ENCODE measurements around the gene SLC4A2.
A peak's percentile ranks its signal among the peaks of the same experiment; 100 is the strongest.
"Not testable (repeated sequence)": the region's sequence is repeated elsewhere in the genome, so short reads cannot be mapped to it uniquely, and the experiment has no call there.

The SLC4A2 gene, protein sequence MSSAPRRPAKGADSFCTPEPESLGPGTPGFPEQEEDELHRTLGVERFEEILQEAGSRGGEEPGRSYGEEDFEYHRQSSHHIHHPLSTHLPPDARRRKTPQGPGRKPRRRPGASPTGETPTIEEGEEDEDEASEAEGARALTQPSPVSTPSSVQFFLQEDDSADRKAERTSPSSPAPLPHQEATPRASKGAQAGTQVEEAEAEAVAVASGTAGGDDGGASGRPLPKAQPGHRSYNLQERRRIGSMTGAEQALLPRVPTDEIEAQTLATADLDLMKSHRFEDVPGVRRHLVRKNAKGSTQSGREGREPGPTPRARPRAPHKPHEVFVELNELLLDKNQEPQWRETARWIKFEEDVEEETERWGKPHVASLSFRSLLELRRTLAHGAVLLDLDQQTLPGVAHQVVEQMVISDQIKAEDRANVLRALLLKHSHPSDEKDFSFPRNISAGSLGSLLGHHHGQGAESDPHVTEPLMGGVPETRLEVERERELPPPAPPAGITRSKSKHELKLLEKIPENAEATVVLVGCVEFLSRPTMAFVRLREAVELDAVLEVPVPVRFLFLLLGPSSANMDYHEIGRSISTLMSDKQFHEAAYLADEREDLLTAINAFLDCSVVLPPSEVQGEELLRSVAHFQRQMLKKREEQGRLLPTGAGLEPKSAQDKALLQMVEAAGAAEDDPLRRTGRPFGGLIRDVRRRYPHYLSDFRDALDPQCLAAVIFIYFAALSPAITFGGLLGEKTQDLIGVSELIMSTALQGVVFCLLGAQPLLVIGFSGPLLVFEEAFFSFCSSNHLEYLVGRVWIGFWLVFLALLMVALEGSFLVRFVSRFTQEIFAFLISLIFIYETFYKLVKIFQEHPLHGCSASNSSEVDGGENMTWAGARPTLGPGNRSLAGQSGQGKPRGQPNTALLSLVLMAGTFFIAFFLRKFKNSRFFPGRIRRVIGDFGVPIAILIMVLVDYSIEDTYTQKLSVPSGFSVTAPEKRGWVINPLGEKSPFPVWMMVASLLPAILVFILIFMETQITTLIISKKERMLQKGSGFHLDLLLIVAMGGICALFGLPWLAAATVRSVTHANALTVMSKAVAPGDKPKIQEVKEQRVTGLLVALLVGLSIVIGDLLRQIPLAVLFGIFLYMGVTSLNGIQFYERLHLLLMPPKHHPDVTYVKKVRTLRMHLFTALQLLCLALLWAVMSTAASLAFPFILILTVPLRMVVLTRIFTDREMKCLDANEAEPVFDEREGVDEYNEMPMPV

DNA sequence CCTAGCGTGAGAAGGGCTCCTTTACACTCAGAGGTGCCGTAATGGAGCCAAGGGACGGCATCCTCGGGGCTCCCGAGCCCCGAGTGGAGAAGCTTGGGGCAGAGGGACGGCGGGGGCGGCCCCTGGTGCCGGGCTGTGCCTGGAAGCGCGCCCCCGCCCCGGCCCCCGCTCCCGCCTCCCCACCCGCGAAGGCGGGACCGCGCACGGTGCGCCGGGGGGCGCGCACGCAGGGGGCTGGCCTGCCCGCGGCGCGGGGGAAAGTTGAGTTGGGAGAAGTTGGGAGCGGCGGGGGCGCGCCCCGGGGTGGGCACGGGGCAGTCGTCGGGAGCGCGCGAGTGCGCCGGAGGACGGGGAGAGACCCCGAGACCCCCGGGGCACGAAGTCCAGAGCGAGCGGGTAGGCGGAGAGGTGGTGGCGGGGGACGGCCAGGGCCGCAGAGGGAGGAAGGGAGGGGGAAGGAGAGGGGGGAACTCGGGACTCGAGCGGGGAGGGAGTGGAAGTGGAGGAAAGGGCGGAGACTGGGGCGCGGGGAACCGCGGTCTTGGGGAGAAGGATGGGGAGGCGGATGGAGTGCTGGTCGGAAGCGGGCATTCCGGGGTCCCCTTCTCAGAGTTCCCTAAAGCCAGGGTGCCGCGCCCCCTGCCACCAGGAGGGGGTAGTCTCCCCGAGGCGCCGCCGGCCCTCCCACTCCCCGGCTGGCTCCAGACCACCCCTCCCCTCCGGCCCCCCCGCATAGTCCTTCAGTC is at the start of gene SLC4A2:
Gene SLC4A2 (plus strand): TSS at position 223 of the 746 bp plus-strand sequence. CDS start 2,399 bp downstream, outside the sequence.
- DNase-seq = no peak

DNA sequence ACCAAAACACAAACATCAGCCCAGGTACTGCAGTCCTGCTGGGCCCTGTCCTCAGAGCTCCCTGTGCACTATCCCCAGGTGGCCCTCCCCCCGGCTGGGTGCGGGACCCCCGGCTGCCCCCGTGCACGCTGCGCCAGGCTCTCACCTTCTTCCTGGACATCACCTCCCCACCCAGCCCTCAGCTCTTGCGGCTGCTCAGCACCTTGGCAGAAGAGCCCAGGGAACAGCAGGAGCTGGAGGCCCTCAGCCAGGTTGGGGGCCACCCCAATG is 49.4 kb upstream of the SLC4A2 start:
- no peak for DNase-seq

DNA sequence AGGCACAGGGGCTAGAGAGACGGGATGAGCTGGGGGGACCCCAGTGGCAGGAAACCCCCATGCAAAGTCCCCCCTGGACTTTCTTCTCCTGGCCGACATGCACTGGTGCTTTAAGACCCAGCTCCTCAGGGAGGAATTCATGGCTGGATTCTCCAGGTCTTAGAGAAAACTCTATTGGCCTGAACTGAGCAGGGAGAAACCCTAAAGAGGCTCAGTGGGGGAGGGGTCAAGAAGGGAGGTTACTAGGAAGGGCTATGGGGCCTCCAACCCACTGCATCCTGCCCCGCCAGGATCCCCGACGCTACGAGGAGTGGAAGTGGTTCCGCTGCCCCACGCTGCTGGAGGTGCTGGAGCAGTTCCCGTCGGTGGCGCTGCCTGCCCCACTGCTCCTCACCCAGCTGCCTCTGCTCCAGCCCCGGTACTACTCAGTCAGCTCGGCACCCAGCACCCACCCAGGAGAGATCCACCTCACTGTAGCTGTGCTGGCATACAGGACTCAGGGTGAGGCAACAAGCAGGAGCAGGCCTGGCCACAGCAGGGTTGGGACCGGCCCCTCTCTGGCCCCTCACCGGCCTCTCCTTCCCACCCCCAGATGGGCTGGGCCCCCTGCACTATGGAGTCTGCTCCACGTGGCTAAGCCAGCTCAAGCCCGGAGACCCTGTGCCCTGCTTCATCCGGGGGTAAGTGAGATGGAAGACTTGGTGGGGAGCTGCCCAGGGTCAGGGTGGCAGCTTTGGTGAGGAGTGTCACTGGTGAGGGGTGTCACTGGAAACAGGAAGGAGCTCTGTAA is 48.9 kb upstream of the SLC4A2 start:
- no peak for DNase-seq

DNA sequence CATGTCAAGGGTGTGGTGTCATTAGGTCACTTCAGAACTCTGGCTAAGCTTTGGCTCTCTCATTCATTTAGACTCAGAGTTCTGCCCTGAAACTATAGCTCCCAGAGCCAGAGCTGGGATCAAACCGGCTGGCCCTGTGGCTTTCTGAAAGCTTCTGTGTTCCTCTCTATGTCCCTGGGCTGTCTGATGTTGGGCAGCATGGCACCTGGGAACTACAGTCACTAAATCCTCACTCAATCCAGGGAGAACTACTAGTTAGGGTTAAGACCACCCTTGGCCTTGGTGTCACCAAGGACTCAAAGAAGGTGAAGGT is 48.3 kb upstream of the SLC4A2 start:
- no peak for DNase-seq

DNA sequence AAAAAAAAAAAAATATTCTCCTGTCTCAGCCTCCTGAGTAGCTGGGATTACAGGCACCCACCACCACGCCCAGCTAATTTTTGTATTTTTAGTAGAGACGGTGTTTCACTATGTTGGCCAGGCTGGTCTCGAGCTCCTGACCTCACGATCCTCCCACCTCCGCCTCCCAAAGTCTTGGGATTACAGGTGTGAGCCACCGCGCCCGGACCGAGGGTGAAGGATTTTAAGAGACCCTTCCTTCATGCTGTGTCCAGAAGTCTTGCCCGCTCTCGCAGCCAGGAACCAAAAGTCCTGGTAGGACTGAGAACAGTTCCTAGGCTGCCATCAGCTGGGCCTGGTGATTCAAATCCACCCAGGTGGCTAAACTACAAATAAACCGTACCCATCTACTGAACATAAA is 47.8 kb upstream of the SLC4A2 start:
- not testable (repeated sequence) for DNase-seq

DNA sequence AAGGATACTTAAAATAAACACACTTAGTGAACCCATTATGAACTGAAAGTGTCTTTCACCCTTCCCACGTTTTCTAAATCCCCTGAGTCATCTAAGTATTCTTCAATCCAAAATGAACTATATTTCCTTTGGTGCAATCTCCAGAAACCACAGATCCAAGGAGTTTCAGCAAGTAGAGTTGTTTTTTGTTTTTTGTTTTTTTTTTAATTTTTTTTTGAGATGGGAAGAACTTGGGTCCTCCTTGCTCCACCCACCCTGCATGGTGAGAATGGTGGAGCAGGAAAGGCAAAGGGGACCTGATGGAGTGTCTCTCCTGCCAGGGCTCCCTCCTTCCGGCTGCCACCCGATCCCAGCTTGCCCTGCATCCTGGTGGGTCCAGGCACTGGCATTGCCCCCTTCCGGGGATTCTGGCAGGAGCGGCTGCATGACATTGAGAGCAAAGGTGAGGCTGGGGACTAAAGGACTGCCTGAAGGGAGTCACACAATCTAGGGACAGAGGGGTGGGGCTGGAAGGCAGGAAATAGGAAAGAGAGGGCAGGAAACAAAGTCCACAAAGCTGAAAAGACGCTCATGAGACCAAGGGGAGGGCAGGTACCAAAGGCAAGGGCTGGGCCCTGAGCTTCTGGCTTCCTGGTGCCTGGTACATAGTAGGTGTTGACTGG is 47.2 kb upstream of the SLC4A2 start:
- DNase-seq = no peak

DNA sequence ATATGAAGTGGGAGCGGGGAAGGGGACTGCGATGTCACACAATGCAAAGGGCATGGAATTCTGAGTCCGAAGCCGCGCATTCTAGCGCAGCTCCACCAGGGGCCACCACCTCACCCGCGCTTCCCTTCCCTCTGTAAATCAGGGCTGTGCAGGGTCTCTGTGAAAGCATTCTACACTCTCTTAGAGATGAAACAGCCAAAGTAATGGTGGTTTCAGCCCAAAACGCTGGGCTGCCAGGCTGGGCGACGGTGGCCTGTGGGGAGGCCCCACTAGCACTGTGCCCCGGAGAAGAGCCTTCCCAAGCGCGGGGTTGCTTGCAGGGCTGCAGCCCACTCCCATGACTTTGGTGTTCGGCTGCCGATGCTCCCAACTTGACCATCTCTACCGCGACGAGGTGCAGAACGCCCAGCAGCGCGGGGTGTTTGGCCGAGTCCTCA is 46.5 kb upstream of the SLC4A2 start:
- DNase-seq = peak; percentile 11

DNA sequence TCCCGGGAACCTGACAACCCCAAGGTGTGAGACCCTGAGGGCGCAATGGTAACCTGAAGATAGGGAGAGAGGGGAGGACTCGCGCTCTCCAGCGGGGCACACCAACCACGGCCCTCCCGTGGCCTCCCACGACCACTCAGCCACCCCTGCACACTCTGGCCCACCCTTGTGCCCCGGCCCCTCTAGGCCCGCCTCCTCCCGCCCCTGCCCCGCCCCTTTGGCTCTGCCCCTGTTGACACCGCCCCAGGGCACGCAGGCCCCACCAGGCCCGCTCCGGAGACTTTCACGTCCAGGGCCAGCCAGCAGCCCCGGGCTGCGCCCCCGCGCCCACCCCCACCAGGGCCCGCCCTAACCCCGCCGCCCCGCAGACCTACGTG is 46.0 kb upstream of the SLC4A2 start:
- DNase-seq = no peak

DNA sequence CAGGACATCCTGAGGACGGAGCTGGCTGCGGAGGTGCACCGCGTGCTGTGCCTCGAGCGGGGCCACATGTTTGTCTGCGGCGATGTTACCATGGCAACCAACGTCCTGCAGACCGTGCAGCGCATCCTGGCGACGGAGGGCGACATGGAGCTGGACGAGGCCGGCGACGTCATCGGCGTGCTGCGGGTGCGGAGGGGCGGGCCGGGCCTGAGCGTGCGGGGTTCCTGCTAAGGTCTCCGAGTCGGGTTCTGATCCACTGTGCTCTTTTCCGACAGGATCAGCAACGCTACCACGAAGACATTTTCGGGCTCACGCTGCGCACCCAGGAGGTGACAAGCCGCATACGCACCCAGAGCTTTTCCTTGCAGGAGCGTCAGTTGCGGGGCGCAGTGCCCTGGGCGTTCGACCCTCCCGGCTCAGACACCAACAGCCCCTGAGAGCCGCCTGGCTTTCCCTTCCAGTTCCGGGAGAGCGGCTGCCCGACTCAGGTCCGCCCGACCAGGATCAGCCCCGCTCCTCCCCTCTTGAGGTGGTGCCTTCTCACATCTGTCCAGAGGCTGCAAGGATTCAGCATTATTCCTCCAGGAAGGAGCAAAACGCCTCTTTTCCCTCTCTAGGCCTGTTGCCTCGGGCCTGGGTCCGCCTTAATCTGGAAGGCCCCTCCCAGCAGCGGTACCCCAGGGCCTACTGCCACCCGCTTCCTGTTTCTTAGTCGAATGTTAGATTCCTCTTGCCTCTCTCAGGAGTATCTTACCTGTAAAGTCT is 45.5 kb upstream of the SLC4A2 start:
- no peak for DNase-seq

DNA sequence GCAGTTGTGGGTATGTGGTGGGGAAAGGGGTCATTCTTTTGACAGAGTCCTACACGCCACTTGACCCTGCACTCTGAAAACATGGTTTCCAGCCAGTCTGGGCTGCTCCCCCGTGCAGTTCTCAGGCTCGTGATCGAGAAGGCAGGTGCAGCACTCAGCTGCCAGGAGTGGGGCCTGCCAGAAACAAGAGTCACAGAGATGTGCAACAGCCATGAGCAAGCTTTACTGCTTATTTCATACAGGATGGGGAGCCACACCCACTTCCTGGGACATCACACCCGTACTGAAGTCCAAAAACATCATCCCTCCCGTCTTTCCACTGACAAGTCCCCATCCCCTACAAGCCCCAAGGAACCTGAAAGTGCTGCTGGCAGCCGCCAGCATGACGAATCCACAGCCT is 44.4 kb upstream of the SLC4A2 start:
- no peak for DNase-seq

DNA sequence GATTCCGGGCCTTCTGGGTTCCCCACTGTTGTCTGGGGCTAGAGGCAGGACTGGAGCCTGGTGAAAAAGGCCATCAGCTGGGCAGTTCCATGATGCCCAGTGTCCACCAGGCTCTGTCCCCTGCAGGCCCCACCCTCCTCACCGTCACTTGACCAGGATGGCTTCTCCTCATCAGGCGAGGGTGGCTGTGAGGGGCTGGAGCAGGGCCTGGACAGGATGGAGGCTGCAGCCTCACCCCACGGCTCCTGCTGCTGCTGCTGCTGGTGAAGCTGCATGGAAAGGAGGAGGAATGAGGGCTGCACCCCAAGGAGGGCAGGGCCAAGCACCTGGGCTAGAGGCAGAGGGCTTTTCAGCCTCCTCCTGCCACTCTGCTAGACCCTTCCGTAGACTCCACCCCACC is 43.4 kb upstream of the SLC4A2 start:
- DNase-seq = no peak

DNA sequence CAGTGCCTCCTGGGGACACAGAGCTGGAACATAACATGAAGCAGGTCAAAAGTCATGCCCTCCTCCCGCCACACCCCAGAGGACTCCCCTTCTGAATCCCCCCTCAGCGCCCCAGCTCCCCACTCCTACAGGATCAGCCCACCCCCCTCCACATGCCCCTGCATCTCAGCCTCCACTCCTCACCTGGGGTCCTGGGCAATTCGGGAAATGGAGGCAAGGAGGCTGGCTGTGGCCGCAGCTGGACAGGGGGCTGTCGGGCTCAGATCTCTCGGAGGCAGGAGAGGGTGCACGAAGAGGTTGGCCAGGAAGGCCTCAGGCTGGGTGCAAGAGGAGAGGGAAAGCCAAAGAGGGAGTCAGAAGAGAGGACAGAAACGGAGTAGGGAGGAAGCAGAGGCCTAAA is 42.9 kb upstream of the SLC4A2 start:
- DNase-seq = no peak

DNA sequence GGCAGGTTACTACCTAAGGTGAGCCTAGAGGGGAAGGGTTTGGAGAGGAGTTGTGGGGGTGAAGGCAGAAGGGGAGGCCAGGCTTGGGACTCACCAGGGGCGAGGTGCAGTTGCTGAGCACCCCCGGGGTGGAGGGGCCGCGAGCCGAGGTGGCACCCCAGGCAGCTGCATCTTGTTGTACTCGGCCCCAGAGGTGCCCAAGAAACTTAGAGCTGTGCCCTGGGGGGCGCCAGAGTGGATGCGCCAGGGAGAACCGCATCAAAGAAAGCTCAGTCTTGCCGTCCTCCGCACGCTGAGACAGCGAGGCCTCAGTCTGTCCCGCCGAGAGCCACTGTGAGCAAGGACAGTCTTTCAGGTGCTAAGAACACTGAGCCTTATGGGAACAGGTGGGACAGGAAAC is 42.4 kb upstream of the SLC4A2 start:
- no peak for DNase-seq

DNA sequence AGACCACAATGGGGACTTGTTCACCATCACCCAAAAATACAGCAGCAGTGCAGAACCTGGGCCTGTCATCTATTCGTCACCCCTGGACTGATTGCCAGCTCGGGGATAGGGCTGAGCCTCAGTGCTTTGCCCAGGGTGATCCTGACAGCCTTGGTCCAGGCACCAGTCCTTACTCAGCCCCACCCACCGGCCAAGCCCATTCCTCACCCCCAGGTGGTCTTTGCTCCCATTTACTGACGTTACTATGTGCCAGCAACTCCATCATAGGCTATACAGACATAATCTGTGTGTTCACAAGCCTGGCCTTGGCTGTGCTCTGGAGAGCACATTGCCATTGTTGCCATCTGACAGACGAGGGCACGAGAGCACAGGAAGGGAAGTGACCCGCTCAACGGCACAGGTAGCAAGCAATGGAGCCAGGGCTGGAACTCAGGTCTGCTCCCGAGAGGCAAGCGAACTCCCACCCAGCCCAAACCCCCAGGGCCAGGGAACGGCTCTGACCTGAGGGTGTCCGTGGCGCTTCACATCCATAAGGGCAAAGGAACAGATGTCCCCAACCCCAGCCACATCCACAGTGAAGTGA is 41.9 kb upstream of the SLC4A2 start:
- no peak for DNase-seq

DNA sequence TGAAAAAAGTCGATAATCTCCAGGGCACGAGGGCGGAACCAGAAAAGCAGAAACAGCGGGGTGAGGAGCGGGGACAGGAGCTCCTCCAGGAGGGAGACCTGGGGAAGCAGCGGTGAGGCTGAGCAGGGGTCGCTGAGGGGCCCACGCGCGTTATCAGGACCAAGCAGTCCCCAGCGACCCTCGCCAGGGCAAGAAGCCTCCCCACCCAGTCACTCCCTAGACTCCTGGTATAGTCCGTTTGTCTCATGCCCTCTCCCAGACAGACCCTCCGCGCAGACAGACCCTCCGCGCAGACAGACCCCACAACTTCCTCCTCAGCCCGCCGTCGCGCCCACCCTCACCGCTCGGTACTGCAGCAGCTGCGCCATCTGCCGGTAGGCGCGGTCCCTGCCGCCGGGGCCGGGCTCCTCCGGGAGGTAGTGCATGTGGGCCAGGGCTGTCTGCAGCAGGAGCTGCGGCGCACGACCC is 41.4 kb upstream of the SLC4A2 start:
- no peak for DNase-seq

DNA sequence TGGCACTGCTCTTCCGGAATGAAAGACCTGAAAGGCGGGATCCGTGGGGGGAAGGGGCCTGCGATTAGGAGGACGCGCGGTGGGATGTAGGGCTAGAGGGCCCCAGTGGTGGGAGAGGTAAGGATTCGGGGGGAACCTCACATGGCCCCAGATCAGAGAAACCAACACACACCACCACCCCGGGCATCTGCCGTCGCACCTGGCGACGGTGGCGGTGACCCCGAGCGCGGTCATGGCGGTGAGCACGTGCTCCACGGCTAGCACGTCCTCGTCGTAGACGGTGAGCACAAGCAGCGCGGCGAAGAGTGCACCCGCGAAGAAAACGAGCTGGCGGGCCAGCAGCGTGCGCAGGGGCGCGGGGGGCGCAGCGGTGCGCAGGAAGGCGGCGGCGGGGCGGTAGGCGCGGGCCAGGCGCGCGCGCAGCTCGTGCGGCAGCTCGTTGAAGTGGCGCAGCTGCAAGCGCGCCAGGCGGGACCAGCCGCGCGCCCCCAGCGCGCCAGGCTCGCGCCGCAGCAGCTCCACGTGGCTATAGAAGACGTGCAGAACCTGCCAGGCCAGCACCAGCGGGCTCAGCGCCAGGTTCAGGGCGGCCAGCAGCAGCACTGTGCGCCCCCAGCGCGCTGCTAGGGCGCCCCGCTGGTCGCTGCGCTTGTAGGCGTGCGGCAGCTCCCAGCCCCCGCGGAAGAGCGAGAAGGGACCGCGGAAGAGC is 40.8 kb upstream of the SLC4A2 start:
- DNase-seq = no peak

DNA sequence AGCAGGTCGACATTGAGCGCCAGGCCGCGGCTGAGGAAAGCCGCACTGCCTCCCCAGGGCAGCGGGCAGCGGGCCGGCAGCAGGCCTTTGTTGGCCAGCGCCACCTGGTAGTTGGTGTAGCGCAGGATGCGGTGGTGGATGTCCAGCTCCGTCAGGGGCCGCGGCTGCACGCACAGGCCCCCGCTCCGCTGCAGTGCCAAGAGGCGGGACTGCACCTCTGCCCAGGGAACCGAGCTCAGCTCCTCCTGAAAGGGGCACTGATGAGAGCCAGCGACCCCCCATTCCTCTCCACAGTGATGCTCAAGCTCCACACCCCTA is 40.3 kb upstream of the SLC4A2 start:
- no peak for DNase-seq

DNA sequence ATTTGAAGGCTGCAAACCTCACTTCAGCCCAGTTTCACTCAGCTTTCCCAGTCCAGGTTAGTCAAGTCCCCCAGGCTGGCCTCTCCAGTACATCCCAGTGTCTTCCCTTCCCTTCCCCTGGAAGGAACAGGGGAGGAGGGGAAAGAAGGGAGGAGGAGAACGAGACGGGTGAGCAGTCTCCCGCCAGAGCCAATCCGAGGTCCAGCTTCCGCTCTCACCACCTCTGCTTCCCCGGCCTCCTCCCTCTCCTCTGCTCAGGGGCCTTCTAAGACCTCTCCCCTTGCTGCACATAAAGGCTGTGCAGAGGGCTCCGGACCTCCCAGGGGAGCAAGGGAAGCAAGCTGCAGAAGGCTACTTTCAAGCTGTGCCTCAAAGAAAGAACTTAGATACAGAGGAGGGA is 39.2 kb upstream of the SLC4A2 start:
- no peak for DNase-seq

DNA sequence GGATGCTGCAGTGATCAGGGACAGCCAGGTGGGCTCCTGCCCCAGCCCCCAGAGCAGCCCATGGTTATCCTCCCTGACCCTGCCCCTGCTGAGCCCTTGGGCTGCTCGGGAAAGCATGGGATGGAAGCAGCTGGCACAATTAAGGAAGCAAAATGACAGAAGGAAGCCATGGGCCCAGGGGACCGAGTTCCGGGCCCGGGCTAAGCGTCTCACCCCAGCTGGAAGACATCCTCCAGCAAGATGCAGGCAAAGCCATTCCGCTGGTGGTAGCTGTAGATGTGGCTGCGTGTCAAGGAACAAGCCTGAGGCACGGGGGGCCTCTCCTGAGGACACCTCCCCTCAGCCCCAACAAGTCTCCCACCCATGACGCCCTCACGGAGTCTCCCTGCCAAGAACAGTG is 36.2 kb upstream of the SLC4A2 start:
- DNase-seq = no peak

Measured in SHP77 treated with DMSO at 0.1 percent for 48 hours (cell line).